NCI-H2081 (cell line): ENCODE measurements around the gene HIBADH.

Experiments used
- DNase-seq, 2 experiments: peaks; one replicate each; lab custom pipeline; 2025; lab: John Stamatoyannopoulos, UW

Gene HIBADH

DNA sequence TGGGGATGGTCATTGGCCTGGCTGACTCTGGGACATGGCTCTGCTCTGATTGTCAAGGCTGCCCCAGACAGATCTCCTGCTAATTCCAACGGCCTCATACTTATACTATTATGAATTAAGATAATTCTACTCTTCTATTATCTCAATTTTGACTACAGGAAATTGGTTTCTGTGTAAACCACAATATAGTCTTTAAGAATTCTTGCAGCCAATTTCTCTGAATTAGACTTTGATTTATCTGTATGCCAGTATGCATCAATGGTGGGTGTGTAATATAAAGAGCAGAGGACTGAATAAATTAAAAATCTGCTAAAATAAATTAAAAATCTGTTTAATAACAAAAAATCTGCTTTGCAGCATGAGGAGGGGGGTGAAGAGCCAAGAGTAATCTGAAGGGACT lies 27.0 kb downstream of the HIBADH start:
- DNase-seq: no peak

- no peak for DNase-seq
These were observed 27.8 kb downstream of the HIBADH start for GRCh38 chr7:27634671-27635493.

DNA sequence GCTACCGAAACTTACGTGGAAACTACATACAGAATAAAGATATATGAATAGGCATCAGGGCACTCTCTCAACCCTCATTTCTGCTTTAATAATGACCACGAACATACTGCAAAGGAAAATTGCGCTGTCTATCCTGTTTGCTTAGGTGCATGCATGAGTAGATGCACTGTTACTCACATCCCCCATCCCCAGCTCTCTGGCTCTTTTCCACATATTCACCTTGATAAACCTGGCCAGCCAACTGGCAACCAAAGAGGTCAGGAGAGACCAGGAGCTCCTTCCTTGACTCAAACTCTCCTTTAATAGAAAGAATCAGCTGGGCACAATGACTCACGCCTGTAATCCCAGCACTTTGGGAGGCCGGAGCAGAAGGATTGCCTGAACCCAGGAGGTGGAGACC lies 29.6 kb downstream of the HIBADH start:
- no peak for DNase-seq

- no peak for DNase-seq
These were observed 31.3 kb downstream of the HIBADH start for GRCh38 chr7:27631391-27631790.

DNA sequence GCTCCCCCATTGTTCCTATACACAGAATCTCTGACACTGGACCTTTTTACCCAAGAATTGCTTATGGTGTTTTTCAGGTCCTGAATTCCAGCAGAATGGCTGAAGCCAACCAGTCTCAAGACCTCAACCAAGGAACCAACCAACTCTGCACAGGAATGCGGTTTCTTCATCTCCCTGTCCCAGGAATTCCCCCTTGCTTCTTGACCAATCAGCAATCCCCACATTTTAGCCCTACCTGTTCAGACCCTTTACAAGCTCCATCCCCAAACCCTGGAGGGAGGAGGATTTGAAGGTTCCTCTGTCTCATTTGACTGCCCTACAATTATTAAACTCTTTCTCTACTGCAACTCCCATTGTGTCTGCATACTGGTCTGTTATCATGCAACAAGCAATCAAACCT lies 35.5 kb downstream of the HIBADH start:
- no peak for DNase-seq

DNA sequence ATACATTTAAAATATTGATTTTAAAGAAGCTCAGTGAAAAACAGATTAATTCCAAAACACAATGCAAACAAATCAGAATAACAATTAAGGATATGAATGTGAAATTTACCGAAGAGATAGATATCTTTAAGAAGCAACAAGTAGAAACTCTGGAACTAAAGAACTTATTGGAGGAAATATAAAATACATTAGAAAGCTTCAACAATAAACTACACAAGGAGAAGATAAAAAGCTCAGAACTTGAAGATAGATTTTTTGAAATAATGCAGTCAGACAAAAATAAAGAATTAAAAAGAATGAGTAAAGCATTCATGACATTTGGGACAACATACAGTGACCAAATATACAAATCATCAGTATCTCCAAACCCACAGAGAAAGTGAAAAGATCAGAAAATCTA lies 43.2 kb downstream of the HIBADH start:
- no peak for DNase-seq

GRCh38 chr7:27617651-27618381 lies 44.9 kb downstream of the HIBADH start:
- no peak for DNase-seq

DNA sequence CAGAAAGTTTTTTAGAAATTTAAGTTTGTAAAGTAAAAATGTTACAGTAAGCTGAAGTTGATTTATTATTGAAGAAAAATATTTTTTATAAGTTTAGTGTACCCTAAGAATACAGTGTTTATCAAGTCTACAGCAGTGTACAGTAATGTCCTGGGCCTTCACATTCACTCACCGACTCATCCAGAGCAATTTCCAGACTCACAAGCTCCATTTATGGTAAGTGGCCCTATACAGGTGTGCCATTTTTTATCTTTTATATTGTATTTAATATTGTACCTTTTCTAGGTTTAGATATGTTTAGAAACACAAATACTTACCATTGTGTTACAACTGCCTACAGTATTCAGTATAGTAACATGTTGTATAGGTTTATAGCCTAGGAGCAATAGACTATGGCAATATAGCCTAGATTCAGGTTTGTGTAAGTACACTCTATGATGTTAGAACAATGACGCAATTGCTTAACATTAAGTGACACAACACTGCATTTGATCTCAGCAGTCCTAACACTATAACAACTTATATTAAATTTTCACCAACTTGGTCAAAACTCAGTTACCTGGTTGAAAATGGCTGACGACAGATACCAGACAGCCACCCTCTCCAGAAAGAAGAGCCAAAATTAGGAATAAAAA lies 45.7 kb downstream of the HIBADH start:
- no peak for DNase-seq

DNA sequence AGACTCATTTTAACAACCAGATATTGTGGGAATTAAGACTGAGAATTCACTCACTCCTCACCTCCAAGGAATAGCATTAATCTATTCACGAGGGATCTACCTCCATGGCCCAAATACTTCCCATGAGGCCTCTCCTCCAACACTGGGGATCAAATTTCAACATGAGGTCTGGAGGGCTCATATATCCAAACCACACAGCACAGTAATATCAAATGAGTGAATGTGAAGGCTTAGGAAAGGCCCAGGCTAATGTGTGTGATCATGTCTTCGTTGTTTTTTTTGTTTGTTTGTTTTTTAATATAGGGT lies 46.5 kb downstream of the HIBADH start:
- DNase-seq: no peak

DNA sequence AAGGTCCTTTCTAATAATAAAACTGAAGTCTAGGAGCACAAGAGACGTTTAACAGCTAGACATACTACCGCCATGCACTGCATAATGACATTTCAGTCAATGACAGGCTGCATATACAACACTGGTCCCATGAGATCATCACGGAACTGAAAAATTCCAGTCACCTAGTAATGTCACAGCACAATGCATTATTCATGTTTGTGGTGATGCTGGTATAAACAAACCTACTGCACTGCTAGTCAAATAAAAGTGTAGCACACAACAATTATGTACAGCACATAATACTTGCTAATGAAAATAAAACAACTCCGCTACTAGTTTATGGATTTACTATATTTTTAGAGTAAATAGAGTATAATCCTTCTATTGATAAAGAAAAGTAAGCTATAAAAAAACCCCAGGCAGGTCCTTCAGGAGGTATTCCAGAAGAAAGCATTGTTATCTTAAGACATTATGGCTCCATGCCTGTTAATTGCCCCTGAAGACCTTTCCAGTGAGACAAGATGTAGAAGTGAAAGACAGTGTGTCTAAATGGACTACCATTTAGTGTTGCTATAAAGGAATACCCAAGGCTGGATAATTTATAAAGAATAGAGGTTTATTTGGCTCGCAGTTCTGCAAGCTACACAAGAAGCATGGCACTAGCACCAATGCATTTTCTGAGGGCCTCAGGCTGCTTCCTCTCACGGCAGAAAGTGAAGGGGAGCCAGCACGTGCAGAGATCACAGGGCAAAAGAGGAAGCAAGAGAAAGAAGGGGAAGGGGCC lies 47.1 kb downstream of the HIBADH start:
- DNase-seq: no peak

- no peak for DNase-seq
These were observed 48.6 kb downstream of the HIBADH start for GRCh38 chr7:27614095-27614494.

DNA sequence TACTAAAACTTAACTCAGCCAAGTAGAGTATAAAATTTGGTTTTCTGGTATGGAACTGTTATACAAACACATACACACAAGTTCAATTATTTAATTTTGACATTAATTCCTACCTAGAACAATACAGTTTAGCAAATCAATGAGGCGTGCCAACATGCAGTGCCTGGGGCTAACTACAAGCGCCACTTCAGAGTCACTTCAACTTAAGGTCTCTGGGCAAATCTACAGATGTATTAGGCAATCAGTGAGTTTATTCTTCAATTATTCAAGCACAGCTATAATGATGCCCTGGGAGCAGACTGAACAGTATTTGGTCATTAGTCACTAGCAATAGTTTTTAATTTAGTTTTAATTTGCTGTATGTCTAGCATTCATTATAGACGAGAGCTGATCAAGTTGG lies 51.6 kb downstream of the HIBADH start:
- peak in 1 of 2 experiments; percentile 36 for DNase-seq

GRCh38 chr7:27608776-27609495 lies 53.7 kb downstream of the HIBADH start:
- no peak for DNase-seq

DNA sequence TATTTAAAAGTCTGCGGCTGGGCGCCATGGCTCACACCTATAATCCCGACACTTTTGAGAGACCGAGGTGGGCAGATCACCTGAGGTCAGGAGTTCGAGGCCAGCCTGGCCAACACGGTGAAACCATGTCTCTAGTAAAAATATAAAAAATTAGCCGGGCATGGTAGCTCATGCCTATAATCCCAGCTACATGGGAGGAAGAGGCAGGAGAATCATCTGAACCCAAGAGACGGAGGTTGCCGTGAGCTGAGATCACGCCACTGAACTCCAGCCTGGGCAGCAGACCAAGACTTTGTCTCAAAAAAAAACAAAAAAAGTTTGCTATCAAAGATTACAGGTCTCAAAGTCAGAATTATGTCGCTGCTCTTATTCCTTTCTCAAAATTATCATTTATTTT lies 55.5 kb downstream of the HIBADH start:
- no peak for DNase-seq

GRCh38 chr7:27606270-27607209 lies 56.1 kb downstream of the HIBADH start:
- peak in 1 of 2 experiments; percentile 7 for DNase-seq

DNA sequence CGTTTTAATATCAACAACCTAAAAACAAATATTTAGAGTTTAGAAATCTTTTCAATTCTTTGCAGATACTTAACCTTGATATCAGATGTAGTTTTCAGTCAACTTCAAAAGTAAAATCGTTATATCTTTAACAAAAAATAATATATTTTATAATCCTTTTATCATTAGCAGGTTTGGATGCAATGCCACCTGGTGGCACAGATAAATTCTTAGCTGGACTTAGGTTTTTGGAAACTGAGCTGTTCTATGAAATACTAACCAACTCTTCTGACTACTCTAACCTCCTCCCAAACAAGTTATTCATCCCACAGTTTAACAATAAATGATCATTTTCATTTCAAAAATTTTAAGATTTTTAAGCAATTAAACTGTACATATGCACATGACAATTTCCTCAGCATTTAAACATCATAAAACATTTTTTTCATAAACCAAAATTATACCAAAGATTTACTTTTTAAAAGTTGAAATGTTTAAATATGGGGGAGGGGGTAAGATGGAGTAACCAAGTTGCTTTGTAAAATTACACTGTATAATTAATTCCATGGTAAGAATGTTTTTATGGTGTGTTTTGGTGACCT lies 56.9 kb downstream of the HIBADH start:
- peak in 1 of 2 experiments; percentile 16 for DNase-seq

- no peak for DNase-seq
These were observed 57.4 kb downstream of the HIBADH start for GRCh38 chr7:27605283-27605682.

GRCh38 chr7:27603813-27604212 lies 58.9 kb downstream of the HIBADH start:
- no peak for DNase-seq

GRCh38 chr7:27602766-27603165 lies 59.9 kb downstream of the HIBADH start:
- DNase-seq: no peak

DNA sequence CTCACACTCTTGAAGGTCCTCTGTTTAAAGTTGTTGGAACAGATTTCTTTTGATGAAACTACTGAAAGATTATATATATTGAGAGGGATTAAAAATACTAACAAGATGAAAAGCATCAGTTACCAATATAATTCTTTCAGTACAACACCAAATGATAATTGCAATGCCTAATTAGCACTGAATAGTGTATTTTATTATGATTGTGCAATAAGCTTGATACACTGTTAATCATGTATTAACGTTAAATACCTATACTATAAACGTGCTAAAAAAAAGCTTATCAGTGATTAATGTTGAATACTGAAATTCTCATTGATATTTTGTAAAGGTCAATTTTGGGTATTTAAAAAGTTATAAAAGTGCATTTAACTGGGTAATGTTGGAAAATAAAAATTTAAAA lies 61.5 kb downstream of the HIBADH start:
- no peak for DNase-seq
